CD1c-positive myeloid dendritic cell (primary cell): ENCODE data around the gene SPATA16.

ENCODE experiments used
- DNase-seq: peaks from one replicate; pipeline ENCODE4 v3.0.0-alpha.2; 2016; ENCODE audit errors: extremely low spot score

The SPATA16 gene

DNA sequence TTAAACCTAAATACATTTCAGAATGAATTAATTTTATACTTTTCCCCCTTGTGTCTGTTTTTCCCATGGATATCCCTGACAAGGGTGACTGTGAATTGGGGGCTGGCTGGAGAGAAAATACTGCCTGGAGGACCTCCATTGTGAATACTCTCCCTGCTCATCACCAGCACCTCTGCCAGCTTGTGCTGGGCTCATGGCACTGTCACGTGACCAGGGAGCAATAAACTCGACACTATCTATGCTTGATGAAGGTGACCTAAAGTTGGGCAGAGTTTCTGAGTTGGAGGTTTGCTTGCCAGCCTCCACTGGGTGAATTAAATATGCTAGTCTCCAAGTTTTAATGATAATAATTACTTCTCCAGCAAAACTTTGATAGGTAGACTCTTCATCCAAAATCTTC lies 189.5 kb downstream of the SPATA16 start:
- DNase-seq: no peak

DNA sequence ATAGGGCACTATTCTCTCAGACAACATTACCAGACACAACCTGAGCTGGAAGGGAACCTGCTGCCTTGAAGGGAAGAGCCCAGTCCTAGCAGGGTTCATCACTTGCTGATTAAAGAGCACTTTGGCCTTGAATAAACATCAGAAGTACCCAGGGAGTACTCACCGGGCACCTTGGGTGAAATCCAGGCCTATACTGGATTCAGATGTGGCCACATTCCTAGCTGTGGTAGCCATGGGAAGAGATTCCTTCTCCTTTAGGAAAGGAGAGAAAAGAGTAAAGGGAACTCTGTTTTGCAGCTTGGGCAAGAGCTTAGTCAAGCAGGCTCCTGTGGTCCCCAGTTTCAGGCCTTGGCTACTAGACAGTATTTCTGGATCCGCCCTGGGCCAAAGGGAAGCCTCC lies 195.0 kb downstream of the SPATA16 start:
- no peak for DNase-seq

DNA sequence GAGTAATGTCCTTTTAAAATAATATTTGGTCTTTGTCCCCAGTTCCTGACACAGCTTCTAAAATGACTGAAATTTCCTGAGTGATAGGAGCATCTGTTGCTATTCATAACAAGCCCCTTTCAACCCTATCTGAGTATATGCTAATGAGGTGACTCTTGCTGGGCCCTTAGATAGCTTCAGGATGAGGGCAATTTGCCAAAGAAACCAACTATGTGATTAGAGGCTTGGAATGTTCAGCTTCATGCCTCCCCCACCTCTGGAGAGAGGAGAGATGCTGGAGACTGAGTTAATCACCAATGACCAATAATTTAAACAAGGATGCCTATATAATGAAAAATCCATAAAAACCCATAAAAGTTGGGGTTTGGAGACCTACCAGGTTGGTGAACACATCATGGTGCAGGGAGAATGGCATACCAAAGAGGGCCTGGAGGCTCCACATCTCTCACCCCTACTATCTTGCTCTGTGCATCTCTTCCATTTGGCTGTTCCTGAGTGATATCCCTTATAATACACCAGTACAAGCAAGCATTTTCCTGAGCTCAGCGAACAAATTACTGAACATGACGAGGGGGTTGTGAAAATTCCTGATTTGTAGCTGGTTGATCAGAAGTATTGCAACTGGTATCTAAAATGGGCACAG lies 201.3 kb downstream of the SPATA16 start:
- DNase-seq: no peak

- DNase-seq: no peak
These were observed 202.2 kb downstream of the SPATA16 start for GRCh38 chr3:172938788-172939187.

DNA sequence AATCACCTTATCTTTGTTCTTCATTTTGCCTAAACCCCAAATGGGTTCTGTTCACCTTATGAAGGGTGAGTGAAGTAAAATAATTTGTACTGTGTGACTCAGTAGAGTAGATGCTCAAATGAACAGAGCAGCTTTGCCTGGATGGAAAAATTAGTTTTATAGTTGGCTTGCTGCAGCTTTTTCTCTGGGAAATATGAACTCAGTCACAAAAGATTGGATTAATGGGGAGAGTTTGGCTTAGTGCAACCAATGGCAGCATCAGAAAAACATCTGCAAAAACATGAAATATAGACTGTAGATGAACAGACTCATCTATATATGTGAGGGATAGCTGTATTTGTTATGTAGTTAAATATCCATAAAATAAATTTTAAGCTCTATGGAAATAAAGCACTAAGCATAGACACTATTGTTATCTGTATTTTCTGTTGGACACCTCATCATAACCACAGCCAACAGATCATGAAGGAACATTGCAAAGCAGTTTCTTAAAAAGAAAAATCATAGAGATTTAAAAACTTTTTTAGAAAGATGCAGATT lies 209.2 kb downstream of the SPATA16 start:
- no peak for DNase-seq

DNA sequence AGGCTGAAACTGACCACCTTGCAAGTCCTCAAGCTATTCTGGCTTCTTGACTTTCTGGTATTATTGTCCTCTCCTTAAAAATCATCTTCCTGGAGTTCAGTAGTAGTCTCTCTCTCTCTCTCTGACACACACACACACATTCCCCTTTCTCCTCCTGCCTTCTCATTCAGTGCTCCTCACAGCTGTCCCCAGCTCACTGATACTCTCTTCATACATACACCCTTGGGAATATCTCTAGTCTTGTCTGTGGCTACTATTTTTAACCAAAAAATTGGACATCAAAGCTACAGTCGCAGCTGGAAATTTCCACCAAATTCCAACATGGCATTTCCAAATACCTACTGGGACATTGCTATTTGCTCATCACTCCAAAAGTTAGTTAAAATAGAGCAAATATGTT lies 211.6 kb downstream of the SPATA16 start:
- DNase-seq: no peak

- no peak for DNase-seq
These were observed 216.5 kb downstream of the SPATA16 start for GRCh38 chr3:172924546-172924945.

- DNase-seq: no peak
These were observed 221.7 kb downstream of the SPATA16 start for GRCh38 chr3:172919297-172919683.

- DNase-seq: no peak
These were observed 222.3 kb downstream of the SPATA16 start for GRCh38 chr3:172918568-172919296.

GRCh38 chr3:172918165-172918564 lies 222.9 kb downstream of the SPATA16 start:
- DNase-seq: no peak

GRCh38 chr3:172915911-172916514 lies 225.0 kb downstream of the SPATA16 start:
- no peak for DNase-seq

- no peak for DNase-seq
These were observed 226.2 kb downstream of the SPATA16 start for GRCh38 chr3:172914854-172915253.

DNA sequence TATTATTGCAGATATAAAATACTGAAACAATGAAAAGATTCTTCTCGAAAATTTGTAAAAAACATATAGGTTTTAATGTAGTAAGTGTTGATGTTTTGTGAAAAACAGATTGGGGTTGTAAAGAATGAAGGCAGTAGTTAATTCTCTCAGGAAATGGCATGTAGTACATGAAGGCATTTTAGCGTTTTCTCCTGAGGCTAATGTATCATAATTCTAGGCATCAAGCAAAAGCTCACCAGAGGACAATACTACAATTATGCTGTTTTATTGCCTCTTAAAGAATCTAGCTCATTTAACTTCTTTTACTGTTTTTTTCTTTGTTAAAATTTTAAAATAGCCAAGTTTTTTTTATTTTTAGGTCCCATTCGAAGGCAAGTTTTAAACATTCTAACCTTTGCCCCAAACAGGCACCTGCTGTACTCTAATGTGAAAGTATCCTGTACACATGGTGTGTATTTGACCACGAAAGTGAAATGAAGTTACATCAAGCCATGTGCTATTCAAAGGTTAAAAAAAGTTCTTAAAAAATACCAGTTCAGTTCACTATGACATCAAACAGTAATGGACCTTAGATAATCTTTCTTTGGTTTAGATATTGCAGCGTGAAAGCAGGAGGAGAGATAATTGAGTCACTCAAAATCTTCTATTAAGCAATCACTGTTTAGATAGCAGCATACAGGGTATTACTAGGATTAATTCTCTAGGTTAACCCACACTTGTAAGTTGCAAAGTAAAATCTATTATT lies 227.0 kb downstream of the SPATA16 start:
- DNase-seq: no peak

DNA sequence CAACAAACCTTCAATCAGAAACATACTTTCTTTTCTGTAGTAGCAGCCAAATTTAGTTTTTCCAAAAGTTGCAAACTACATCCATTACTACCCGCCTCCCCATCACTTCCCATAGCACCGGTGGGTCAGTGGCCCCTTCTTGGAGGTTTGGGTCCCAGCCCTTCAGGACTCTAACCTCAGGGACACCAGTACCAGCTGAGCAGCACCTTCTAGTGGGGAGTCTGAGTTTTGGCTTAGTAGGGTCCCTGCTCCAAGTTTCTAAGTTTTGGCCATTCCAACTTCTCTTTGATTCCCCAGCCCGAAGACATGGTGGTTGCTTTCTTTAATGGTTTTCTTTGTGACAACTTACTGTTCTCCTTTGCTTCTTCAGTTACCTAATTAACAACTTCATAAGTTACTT lies 229.9 kb downstream of the SPATA16 start:
- DNase-seq: no peak

DNA sequence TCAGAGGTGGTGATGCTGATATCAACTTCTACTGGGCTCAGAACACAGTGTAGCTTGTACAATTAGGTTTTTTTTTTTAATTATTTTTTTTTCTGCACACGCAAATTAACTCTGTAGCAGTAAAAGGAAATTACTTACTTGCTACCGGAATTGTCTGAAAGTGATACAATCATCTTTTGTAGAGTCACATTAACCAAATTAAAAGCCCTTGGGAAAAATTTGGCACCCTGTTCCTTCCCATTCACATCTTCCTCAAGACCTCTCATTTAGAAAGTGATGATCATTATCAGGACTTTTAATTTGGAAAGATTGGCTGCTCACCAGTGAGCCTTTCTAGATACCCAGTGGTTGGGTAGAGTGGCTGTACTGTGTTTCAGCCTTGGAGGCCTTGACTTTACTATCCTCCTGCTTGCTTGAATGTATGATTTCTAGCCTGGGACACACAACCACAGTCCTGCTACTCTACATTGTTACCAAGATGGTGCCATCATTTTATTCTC lies 232.2 kb downstream of the SPATA16 start:
- no peak for DNase-seq

DNA sequence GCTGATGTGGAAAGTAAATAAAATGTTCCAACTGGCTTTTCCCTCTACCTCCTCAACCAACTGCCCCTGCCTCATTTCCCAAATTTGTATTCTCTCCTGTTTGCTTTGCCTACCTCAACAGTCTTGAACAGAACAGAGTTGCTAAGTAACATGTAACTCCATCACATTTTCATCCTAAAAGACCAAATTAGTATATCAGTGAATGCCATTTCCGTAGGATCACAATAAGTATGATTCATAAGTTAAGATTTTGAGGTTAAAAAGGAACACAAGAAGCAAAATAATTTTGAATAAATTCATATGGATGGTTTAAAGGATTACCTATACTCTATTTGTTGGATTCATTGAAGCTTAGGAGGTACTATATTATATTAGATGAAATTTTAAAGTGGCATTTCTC lies 235.6 kb downstream of the SPATA16 start:
- DNase-seq: no peak

DNA sequence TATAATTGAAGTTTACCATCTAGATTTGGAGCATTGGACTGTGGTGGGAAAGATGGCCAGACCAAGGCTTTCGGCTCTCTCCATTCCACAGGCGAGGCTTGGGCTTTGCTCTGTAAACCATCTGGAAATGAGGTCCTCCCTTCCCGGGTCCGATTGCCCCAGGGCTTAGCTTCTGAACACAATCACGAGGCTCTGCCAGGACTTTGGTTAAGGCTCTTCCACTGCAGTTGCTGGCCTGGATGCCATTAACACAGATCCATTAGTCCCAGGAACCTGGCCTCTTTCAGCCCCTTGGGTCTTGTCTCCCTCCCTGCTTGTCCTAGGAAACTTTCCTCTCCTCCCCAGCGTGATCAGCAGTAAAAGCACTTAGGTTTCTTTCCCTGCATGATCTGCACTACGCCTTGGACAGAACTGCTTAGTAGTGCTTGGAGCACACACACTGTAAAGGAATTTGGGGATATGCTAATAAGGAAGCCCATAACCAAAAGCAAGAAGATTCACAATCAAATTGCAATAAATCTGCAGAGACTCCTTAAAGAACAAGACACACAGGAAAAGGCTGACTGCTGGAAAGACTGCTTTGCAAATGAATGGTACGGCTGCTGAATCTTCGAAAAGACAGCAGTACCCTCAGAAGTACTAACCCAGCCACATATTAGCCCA lies 236.2 kb downstream of the SPATA16 start:
- no peak for DNase-seq

- no peak for DNase-seq
These were observed 237.3 kb downstream of the SPATA16 start for GRCh38 chr3:172903642-172904320.

DNA sequence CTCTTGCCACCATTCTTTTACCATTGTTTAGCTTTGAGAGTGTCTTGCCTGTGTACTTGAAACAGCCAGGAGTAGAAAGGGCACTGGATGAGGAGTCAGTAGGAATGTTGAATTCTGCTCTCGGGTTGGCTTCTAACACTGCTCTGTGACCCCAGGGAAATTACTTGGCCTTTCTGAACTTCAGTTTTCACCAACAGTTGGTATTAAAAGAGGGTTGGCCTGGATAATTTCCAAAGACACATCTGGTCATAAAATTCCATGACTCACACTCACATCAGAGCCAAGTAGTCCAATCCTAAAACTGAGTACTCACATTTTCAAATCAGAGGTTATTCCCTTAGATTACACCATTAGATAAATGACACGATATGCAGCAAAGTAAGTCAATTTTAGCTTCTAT lies 248.9 kb downstream of the SPATA16 start:
- no peak for DNase-seq

DNA sequence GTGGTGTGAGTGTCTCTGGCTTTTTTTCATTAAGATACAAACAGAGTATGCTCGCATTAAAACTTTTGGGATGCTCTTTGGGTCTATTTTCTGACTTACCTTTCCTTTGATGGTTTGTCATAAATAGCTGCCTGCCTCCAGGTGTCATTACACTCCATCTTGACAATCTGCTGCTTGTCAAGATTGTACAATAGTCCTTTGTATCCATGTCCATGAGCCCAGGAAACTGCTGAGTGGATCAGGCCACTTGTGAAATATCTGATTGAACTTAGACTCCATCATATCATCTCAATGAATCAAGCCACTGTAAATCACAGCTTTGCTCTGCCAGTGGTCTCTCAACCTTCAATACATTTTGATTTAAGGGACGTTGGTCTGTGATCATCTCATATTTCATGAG lies 255.3 kb downstream of the SPATA16 start:
- DNase-seq: no peak

- DNase-seq: no peak
These were observed 258.5 kb downstream of the SPATA16 start for GRCh38 chr3:172882563-172882962.
